Activated T-helper 1 cell treated with anti-CD3 and anti-CD28 coated beads, Interleukin-12 subunit alpha, Interleukin-12 subunit beta, Interleukin-2, Interleukin-4 antibody, amounts not matched to agents 30 ng/mL and 10 ng/mL and 1 ng/mL, durations not matched to agents 14 hours and 24 hours and 36 hours (primary cell): ENCODE data around the gene LRRC3B. TPM values are rescaled to one million over a fixed set of nuclear protein-coding genes. Genes with fewer than 3 reads are reported as not detected.

ENCODE experiments used
- DNase-seq: peaks from one replicate; pipeline ENCODE4 v3.0.0; 2021; ENCODE audit warnings: low spot score
- H3K27ac Mint-ChIP-seq: one replicate; pipeline ENCODE4 v1.8.0; 2021; ENCODE audit warnings: mild to moderate bottlenecking, mixed read lengths
- H3K27me3 Mint-ChIP-seq: one replicate; pipeline ENCODE4 v1.8.0; 2022; ENCODE audit warnings: mild to moderate bottlenecking, moderate library complexity, mixed read lengths; ENCODE audit not compliant: insufficient read depth
- H3K36me3 Mint-ChIP-seq: one replicate; pipeline ENCODE4 v1.8.0; 2021; ENCODE audit warnings: low read depth, mixed read lengths
- H3K4me1 Mint-ChIP-seq: one replicate; pipeline ENCODE4 v1.8.0; 2021; ENCODE audit warnings: low read depth, mixed read lengths
- H3K4me3 Mint-ChIP-seq: one replicate; pipeline ENCODE4 v1.8.0; 2021; ENCODE audit warnings: mild to moderate bottlenecking, moderate library complexity, mixed read lengths
- H3K9me3 Mint-ChIP-seq: one replicate; pipeline ENCODE4 v1.8.0; 2021; ENCODE audit warnings: mixed read lengths
- intact Hi-C: fragments of 100-400 bp; cut with micrococcal nuclease; formaldehyde crosslinking; loops from one replicate; pipeline ENCODE4 v1.15.1; 2024
- total RNA-seq: library from RNA; stranded (reverse); gene quantifications from 2 replicates; pipeline ENCODE4 v1.2.3, GENCODE V29; 2022

LRRC3B gene
- total RNA-seq, 1 donor from 2014 or later = not detected

GRCh38 chr3:26638113-26638512 is 15.5 kb downstream of the LRRC3B start:
- Mint-ChIP-seq H3K27ac (no peak overlapping the region), H3K9me3 (no peaks in the 10 kb centered on the region), H3K27me3 (no peaks in the 10 kb centered on the region), H3K4me3 (no peak overlapping the region), H3K4me1 (no peaks in the 10 kb centered on the region), H3K36me3 (no peaks in the 10 kb centered on the region)
- DNase-seq = no peak
- intact Hi-C loops = no loop called here

- Mint-ChIP-seq H3K9me3 (no peaks in the 10 kb centered on the region), H3K4me3 (no peak overlapping the region), H3K36me3 (no peaks in the 10 kb centered on the region), H3K4me1 (no peaks in the 10 kb centered on the region), H3K27me3 (no peaks in the 10 kb centered on the region), H3K27ac (no peak overlapping the region)
- intact Hi-C loops = no loop called here
- DNase-seq = no peak
These were observed 16.8 kb downstream of the LRRC3B start for GRCh38 chr3:26639339-26639738.

- Mint-ChIP-seq H3K4me3 (no peak overlapping the region), H3K27me3 (no peaks in the 10 kb centered on the region), H3K36me3 (no peaks in the 10 kb centered on the region), H3K4me1 (no peaks in the 10 kb centered on the region), H3K9me3 (no peaks in the 10 kb centered on the region), H3K27ac (no peak overlapping the region)
- DNase-seq = no peak
- intact Hi-C loops = no loop called here
These were observed 24.5 kb downstream of the LRRC3B start for GRCh38 chr3:26647078-26647477.

DNA sequence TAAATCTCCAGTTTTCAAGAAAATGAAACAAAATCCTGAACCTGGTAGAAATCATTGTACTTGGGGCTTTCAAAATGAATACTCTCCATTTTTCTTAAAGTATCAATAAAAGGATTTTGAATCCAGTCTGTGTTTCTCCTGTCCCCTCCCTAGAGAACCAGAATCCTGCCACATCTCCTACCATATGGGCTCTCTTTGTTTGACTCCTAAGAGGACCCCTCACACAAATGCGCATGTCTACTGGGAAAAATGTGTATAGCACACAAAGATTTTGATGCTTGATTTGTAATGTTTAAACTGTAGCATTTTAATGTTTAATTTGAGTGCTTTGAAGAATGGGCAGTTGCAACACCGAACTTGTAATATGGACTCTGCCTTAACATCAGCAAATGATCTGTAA is 25.9 kb downstream of the LRRC3B start:
- H3K4me3 Mint-ChIP-seq = no peak overlapping the region
- H3K27ac Mint-ChIP-seq = no peak overlapping the region

GRCh38 chr3:26652164-26652563 is 29.6 kb downstream of the LRRC3B start:
- Mint-ChIP-seq H3K36me3 (no peaks in the 10 kb centered on the region), H3K27me3 (no peaks in the 10 kb centered on the region), H3K27ac (no peak overlapping the region), H3K9me3 (no peaks in the 10 kb centered on the region), H3K4me3 (no peak overlapping the region), H3K4me1 (no peaks in the 10 kb centered on the region)
- intact Hi-C loops = no loop called here
- DNase-seq = no peak

More for the DNA sequence above, 25.9 kb downstream of the LRRC3B start:
- Mint-ChIP-seq H3K4me1 (no peaks in the 10 kb centered on the region), H3K9me3 (no peaks in the 10 kb centered on the region), H3K36me3 (no peaks in the 10 kb centered on the region), H3K27me3 (no peaks in the 10 kb centered on the region)
- no peak for DNase-seq
- intact Hi-C loops = no loop called here

GRCh38 chr3:26653811-26654425 is 31.3 kb downstream of the LRRC3B start:
- intact Hi-C loops = no loop called here
- no peaks in the 10 kb centered on the region for H3K27me3 Mint-ChIP-seq
- no peaks in the 10 kb centered on the region for H3K9me3 Mint-ChIP-seq
- no peak for DNase-seq
- H3K4me3 Mint-ChIP-seq = no peak overlapping the region
- no peak overlapping the region for H3K27ac Mint-ChIP-seq
- no peaks in the 10 kb centered on the region for H3K4me1 Mint-ChIP-seq
- no peaks in the 10 kb centered on the region for H3K36me3 Mint-ChIP-seq

GRCh38 chr3:26655231-26655630 is 32.7 kb downstream of the LRRC3B start:
- DNase-seq = no peak
- Mint-ChIP-seq H3K27ac (no peak overlapping the region), H3K4me1 (no peaks in the 10 kb centered on the region), H3K36me3 (no peaks in the 10 kb centered on the region), H3K27me3 (no peaks in the 10 kb centered on the region), H3K4me3 (no peak overlapping the region), H3K9me3 (no peaks in the 10 kb centered on the region)
- intact Hi-C loops = no loop called here

DNA sequence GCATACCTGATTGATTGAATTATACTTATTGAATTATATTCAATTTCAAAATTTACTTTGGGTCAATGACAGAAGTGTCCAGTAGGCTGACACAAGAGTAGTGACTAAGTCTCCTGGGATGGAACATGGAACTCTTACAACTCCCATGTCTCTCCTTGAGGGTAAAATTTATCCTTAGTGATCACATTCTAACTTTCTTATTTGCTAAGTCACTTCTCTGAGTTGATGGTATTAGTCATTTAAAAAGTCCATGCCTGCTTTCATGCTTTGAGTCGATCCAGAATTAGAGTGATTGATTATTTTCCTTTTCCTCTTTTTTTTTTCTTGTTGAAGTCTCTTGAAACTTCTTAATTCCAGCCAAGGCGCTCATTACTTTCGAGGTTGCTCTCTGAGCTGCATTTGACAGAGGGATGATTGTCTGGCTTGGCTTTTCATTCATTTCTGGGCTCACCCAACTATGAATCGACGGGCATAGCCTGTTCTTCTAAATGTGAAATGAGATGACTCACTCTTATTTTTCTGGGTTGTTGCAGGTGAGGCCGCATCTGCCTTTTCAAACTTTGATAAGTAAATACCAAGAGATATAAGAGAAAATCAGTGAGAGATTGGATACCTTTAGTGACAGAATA is 34.9 kb downstream of the LRRC3B start:
- no peaks in the 10 kb centered on the region for H3K36me3 Mint-ChIP-seq
- intact Hi-C loops = no loop called here
- H3K27me3 Mint-ChIP-seq = no peaks in the 10 kb centered on the region

GRCh38 chr3:26668171-26668570 is 45.6 kb downstream of the LRRC3B start:
- H3K9me3 Mint-ChIP-seq = no peaks in the 10 kb centered on the region
- no peak for DNase-seq
- intact Hi-C loops = no loop called here
- H3K4me1 Mint-ChIP-seq = no peaks in the 10 kb centered on the region
- H3K27me3 Mint-ChIP-seq = no peaks in the 10 kb centered on the region
- no peaks in the 10 kb centered on the region for H3K36me3 Mint-ChIP-seq
- H3K4me3 Mint-ChIP-seq = no peak overlapping the region
- H3K27ac Mint-ChIP-seq = no peak overlapping the region

More for the DNA sequence above, 34.9 kb downstream of the LRRC3B start:
- no peak for DNase-seq
- Mint-ChIP-seq H3K27ac (no peak overlapping the region), H3K4me1 (no peaks in the 10 kb centered on the region), H3K4me3 (no peak overlapping the region), H3K9me3 (no peaks in the 10 kb centered on the region)

GRCh38 chr3:26668696-26669095 is 46.1 kb downstream of the LRRC3B start:
- Mint-ChIP-seq H3K4me3 (no peak overlapping the region), H3K9me3 (no peaks in the 10 kb centered on the region), H3K4me1 (no peaks in the 10 kb centered on the region), H3K36me3 (no peaks in the 10 kb centered on the region), H3K27ac (no peak overlapping the region), H3K27me3 (no peaks in the 10 kb centered on the region)
- intact Hi-C loops = no loop called here
- DNase-seq = no peak

- Mint-ChIP-seq H3K36me3 (no peaks in the 10 kb centered on the region), H3K4me3 (no peak overlapping the region), H3K27ac (no peak overlapping the region), H3K4me1 (no peaks in the 10 kb centered on the region), H3K9me3 (peaks cover 3% of the 10 kb centered on the region), H3K27me3 (no peaks in the 10 kb centered on the region)
- intact Hi-C loops = no loop called here
- DNase-seq = no peak
These were observed 52.8 kb downstream of the LRRC3B start for GRCh38 chr3:26675336-26675735.

DNA sequence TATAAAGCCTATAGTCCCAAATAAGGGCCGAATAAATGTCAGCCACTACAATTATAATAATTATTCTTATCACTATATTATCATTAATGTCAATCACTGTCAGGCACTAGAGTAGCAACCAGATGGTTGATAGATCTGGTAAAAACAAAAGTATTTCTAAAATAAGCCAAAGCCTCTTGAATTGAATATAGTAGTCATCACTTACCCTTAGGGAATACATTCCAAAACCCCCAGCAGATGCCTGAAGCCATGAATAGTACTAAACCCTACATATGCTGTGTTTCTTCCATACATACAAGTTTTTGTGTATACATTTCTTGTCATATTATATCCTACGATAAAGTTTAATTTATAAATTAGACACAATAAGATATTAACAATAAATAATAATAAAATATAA is 59.1 kb downstream of the LRRC3B start:
- H3K4me1 Mint-ChIP-seq = no peaks in the 10 kb centered on the region
- no peaks in the 10 kb centered on the region for H3K27me3 Mint-ChIP-seq
- H3K27ac Mint-ChIP-seq = no peak overlapping the region
- intact Hi-C loops = no loop called here
- H3K4me3 Mint-ChIP-seq = no peak overlapping the region
- no peaks in the 10 kb centered on the region for H3K9me3 Mint-ChIP-seq
- no peak for DNase-seq
- H3K36me3 Mint-ChIP-seq = no peaks in the 10 kb centered on the region

DNA sequence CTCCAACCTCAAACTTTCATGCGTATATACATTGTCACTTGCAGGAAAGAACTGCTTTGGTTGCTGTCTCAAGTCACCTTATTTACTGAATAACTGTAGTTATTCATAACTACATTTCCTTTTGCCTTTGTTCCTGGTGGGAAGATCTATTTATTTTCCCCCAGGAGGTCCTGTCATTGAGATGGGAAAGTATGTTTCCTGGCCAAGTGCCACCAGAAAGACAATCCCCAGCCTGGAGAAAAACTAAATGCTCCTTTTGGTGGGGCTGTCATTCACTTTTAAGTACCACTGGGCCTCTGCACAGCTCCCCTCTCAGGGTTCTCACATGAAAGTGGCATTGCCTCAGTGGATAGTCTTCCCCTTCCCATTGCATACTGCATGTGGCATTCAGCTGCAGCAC is 59.8 kb downstream of the LRRC3B start:
- H3K9me3 Mint-ChIP-seq = no peaks in the 10 kb centered on the region
- H3K27ac Mint-ChIP-seq = no peak overlapping the region
- no peaks in the 10 kb centered on the region for H3K36me3 Mint-ChIP-seq
- intact Hi-C loops = no loop called here
- no peak overlapping the region for H3K4me3 Mint-ChIP-seq
- no peak for DNase-seq
- H3K27me3 Mint-ChIP-seq = no peaks in the 10 kb centered on the region
- no peaks in the 10 kb centered on the region for H3K4me1 Mint-ChIP-seq

GRCh38 chr3:26683902-26684301 is 61.3 kb downstream of the LRRC3B start:
- no peaks in the 10 kb centered on the region for H3K4me1 Mint-ChIP-seq
- no peak overlapping the region for H3K4me3 Mint-ChIP-seq
- intact Hi-C loops = no loop called here
- no peaks in the 10 kb centered on the region for H3K27me3 Mint-ChIP-seq
- DNase-seq = no peak
- no peak overlapping the region for H3K27ac Mint-ChIP-seq
- H3K9me3 Mint-ChIP-seq = no peaks in the 10 kb centered on the region
- H3K36me3 Mint-ChIP-seq = no peaks in the 10 kb centered on the region
